SK-N-SH treated with all-trans-retinoic acid at 6 μM for 48 hours (cell line): ENCODE data around the gene RUSF1.

Experiments
- ATAC-seq: fragments of 200-7000 bp; cut with Tn5 transposase; 3 replicates; pipeline ENCODE4 v1.9.1; 2020; ENCODE audit warnings: mild to moderate bottlenecking, moderate library complexity
- ARNTL ChIP-seq: fragments of 450-650 bp; formaldehyde crosslinking; IDR thresholded peaks from 2 replicates; pipeline ENCODE4 v1.5.0; 2020; ENCODE audit warnings: low read depth, mild to moderate bottlenecking, moderate library complexity, borderline replicate concordance
- BACH2 ChIP-seq: fragments of 250-450 bp; sonication (Bioruptor Pico); IDR thresholded peaks from 2 replicates; pipeline ENCODE4 v1.9.0; 2021; ENCODE audit warnings: mild to moderate bottlenecking, borderline replicate concordance
- CREB5 ChIP-seq: fragments of 250-450 bp; sonication (Bioruptor Pico); IDR thresholded peaks from 2 replicates; pipeline ENCODE4 v1.5.1; 2020; ENCODE audit warnings: low read depth, mild to moderate bottlenecking, moderate library complexity
- CSDC2 ChIP-seq: fragments of 250-450 bp; sonication (Bioruptor Pico); IDR thresholded peaks from 2 replicates; pipeline ENCODE4 v1.5.0; 2020; ENCODE audit warnings: mild to moderate bottlenecking, moderate library complexity
- CSRNP3 ChIP-seq: fragments of 250-450 bp; sonication (Bioruptor Pico); IDR thresholded peaks from 2 replicates; pipeline ENCODE4 v1.5.1; 2021; ENCODE audit warnings: mild to moderate bottlenecking, moderate library complexity
- ESRRG ChIP-seq: fragments of 250-450 bp; sonication (Bioruptor Pico); IDR thresholded peaks from 2 replicates; pipeline ENCODE4 v1.6.1; 2021; ENCODE audit warnings: mild to moderate bottlenecking
- ISL1 ChIP-seq: fragments of 250-450 bp; sonication (Bioruptor Pico); IDR thresholded peaks from 2 replicates; pipeline ENCODE4 v2.1.2; 2022; ENCODE audit warnings: mild to moderate bottlenecking, moderate library complexity
- OSR1 ChIP-seq: fragments of 250-450 bp; sonication (Bioruptor Pico); IDR thresholded peaks from 2 replicates; pipeline ENCODE4 v1.8.0; 2022; ENCODE audit warnings: moderate library complexity, mild to moderate bottlenecking, inconsistent platforms
- PATZ1 ChIP-seq: fragments of 250-450 bp; sonication (Bioruptor Pico); IDR thresholded peaks from 2 replicates; pipeline ENCODE4 v1.8.0; 2020; ENCODE audit warnings: mild to moderate bottlenecking, moderate library complexity, borderline replicate concordance
- POU6F1 ChIP-seq: fragments of 250-450 bp; sonication (Bioruptor Pico); IDR thresholded peaks from 2 replicates; pipeline ENCODE4 v1.8.0; 2021; ENCODE audit warnings: low read depth, mild to moderate bottlenecking, moderate library complexity, borderline replicate concordance
- PPARA ChIP-seq: fragments of 250-450 bp; sonication (Bioruptor Pico); IDR thresholded peaks from 2 replicates; pipeline ENCODE4 v1.5.0; 2020; ENCODE audit warnings: mild to moderate bottlenecking, borderline replicate concordance
- RARB ChIP-seq: fragments of 250-450 bp; sonication (Bioruptor Pico); IDR thresholded peaks from 2 replicates; pipeline ENCODE4 v1.8.0; 2021; ENCODE audit warnings: mild to moderate bottlenecking, moderate library complexity
- SNAI2 ChIP-seq: fragments of 250-450 bp; sonication (Bioruptor Pico); IDR thresholded peaks from 2 replicates; pipeline ENCODE4 v1.5.0; 2020; ENCODE audit warnings: mild to moderate bottlenecking, moderate library complexity
- TCF4 ChIP-seq: fragments of 250-450 bp; sonication (Bioruptor Pico); IDR thresholded peaks from 2 replicates; pipeline ENCODE4 v1.8.0; 2021; ENCODE audit warnings: mild to moderate bottlenecking, moderate library complexity, borderline replicate concordance
- TOX ChIP-seq: fragments of 250-450 bp; sonication (Bioruptor Pico); IDR thresholded peaks from 2 replicates; pipeline ENCODE4 v1.8.0; 2021; ENCODE audit warnings: mild to moderate bottlenecking, moderate library complexity, borderline replicate concordance
- TSHZ2 ChIP-seq: fragments of 250-450 bp; sonication (Bioruptor Pico); IDR thresholded peaks from 2 replicates; pipeline ENCODE4 v1.5.0; 2020; ENCODE audit warnings: mild to moderate bottlenecking, moderate library complexity
- ZFP3 ChIP-seq: fragments of 250-450 bp; sonication (Bioruptor Pico); IDR thresholded peaks from 2 replicates; pipeline ENCODE4 v1.5.0; 2020; ENCODE audit warnings: mild to moderate bottlenecking, moderate library complexity
- ZFP30 ChIP-seq: fragments of 450-650 bp; formaldehyde crosslinking; IDR thresholded peaks from 2 replicates; pipeline ENCODE4 v1.5.0; 2022; ENCODE audit warnings: mild to moderate bottlenecking, moderate library complexity
- ZNF70 ChIP-seq: fragments of 450-650 bp; formaldehyde crosslinking; IDR thresholded peaks from 2 replicates; pipeline ENCODE4 v1.5.0; 2020; ENCODE audit warnings: mild to moderate bottlenecking, moderate library complexity
- ZNF8 ChIP-seq: fragments of 450-650 bp; formaldehyde crosslinking; IDR thresholded peaks from 2 replicates; pipeline ENCODE4 v1.5.0; 2020; ENCODE audit warnings: mild to moderate bottlenecking, moderate library complexity

The RUSF1 gene

GRCh38 chr16:31453255-31454204 is 54.7 kb downstream of the RUSF1 start:
- TF ChIP-seq SNAI2 (CRISPR knock-in tag) (no peak), CSRNP3 (no peak), OSR1 (CRISPR knock-in tag) (no peak), ZNF70 (no peak)
- ATAC-seq = peak; percentile 7

- ATAC-seq = peak; percentile 78
Observed at GRCh38 chr16:31452631-31453106, 55.5 kb downstream of the RUSF1 start.

GRCh38 chr16:31451681-31452351 is 56.4 kb downstream of the RUSF1 start:
- TF ChIP-seq TCF4 (CRISPR knock-in tag) (no peak), ZNF8 (CRISPR knock-in tag) (no peak), BACH2 (CRISPR knock-in tag) (no peak), ZNF70 (no peak), PATZ1 (no peak), PPARA (CRISPR knock-in tag) (no peak), TSHZ2 (CRISPR knock-in tag) (no peak), ZFP3 (CRISPR knock-in tag) (no peak), CREB5 (CRISPR knock-in tag) (no peak), ISL1 (CRISPR knock-in tag) (no peak), CSDC2 (CRISPR knock-in tag) (no peak), POU6F1 (no peak), RARB (CRISPR knock-in tag) (no peak), SNAI2 (CRISPR knock-in tag) (no peak), ARNTL (no peak), ESRRG (no peak), CSRNP3 (no peak), ZFP30 (no peak), OSR1 (CRISPR knock-in tag) (no peak)
- TF ChIP-seq, all 23 proteins: peak for 0
- peak; percentile 95 for ATAC-seq

More at GRCh38 chr16:31452631-31453106, 55.5 kb downstream of the RUSF1 start:
- TF ChIP-seq TOX (CRISPR knock-in tag) (no peak), ZFP30 (no peak)
